ENCODE measurements around the gene LONRF3.
A peak's percentile ranks its signal among the peaks of the same experiment; 100 is the strongest.

LONRF3 gene

DNA sequence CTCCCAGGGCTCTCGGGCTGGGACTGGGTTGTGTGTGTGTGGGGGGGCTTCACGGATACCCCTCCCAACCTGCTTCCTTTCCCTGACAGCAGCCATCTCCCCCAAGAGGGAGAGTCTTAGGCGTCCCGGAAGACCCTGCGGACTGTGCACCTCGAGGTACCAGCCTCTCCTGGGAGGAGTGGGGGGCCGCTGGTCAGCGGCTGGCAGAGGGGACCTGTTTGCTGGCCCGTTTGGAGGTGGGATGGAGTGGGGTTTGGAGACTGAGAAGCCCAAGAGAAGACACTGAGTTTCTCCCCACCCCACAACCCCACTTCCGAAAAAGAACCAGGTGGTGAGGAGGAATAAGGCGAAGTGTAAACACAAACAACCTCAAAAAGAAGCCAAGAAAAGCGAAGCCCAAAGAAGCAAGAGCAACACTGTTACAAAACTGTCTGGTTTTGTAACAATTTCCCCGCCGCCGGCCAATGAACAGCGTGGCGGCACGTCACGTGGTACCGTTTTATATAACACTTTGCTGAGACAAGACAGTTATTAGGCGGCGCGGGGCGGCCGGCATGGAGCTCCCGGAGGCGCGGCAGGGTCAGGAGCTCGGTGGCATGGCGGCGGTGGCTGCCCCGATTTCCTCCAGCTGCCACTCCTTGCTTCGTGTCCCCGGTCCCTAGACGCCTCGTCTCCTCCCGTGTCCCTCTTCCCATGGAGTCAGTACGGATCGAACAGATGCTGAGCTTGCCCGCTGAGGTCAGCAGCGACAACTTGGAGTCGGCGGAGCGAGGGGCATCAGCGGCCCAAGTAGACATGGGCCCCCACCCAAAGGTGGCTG lies at the start of gene LONRF3:
LONRF3 (plus strand) TSS at position 531 of the 820 bp plus-strand sequence; CDS start at position 694, 163 bp downstream.
- DNase-seq (ENCODE audit: low read depth, low spot score): peak; percentile 32

DNA sequence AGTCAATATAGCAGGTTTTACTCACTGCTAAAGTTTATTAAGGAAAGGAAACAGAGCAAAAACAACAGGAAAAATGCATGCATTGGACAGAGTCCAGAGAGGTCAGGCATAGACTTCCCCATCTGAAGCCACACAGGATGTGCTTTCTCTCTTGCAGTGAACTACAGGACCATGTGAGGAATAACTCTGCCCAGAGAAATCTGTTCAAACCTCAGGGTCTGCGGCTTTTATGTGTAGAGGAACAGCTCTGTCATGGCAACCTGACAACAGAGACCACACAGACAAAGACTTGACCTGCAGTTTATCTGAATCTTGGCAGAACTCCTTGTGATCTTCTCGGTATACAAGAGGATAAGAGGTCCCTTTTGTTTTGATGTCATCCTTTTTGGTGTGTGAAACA lies 46.3 kb upstream of the LONRF3 start:
- peak; percentile 4 for DNase-seq (ENCODE audit: low read depth, low spot score)

DNA sequence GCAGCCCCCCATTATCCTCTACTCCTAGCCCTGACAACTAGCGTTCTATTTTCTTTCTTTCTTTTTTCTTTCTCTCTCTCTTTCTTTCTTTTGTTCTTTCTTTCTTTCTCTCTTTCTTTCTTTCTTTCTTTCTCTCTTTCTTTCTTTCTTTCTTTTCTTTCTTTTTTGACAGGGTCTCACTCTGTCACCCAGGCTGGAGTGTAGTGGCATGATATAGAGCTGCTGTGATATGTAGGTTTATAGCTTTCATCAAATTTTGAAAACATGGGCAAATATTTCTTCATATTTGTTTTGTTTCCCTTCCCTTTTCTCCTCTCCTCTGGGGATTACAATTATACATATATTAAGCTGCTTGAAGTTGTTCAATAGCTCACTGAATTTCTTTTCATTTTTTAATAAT lies 39.1 kb upstream of the LONRF3 start:
- DNase-seq (ENCODE audit: low read depth, low spot score): no peak

DNA sequence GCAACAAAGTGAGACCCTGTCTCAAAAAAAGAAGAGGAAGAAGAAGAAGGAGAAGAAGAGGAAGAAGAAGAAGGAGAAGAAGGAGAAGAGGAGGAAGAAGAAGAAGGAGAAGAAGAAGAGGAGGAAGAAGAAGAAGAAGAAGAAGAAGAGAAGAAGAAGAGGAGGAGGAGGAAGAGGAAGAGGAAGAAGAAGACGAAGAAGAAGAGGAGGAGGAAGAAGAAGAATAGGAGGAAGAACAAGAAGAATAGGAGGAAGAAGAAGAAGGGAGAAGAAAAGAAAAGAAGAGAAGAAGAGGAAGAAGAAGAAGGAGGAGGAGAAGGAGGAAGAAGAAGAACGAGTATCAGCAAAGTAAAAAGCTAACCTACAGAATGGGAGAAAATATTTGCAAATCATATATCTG lies 33.3 kb upstream of the LONRF3 start:
- no peak for DNase-seq (ENCODE audit: low read depth, low spot score)

DNA sequence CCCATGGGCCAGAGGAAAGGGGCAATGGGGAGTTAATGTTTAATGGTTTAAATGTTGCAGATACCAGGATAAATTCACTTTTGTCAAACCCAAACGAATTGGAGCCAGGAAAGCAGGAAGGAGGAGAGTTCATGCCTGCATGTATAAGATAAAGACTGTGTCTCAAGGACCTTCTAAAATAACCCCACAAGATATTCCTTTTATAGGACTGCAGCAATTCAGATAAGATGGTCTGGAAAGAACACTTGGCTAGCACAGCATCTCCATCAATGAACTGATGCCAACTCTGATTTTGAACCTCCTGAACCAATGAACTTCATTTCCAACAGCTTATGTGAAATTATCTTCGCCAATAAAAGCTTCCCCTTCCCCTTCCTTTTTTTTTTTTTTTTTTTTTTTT lies 31.3 kb upstream of the LONRF3 start:
- DNase-seq (ENCODE audit: low read depth, low spot score): no peak

DNA sequence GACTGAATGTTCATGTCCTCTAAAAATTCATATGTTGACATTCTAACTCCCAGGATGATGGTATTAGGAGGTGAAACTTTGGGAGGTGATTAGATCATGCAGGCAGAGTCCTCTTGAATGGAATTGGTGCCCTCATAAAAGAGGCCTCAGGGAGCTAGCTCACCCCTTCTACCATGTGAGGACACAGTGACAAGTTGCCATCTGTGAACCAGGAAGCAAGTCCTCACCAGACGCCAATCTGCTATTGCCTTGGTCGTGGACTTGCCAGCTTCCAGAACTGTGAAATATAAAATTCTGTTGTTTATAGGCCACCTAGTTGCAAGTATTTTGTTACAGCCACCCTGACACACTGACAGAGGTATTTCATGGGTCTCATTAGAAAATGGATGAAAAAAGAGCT lies 28.5 kb upstream of the LONRF3 start:
- DNase-seq (ENCODE audit: low read depth, low spot score): no peak

DNA sequence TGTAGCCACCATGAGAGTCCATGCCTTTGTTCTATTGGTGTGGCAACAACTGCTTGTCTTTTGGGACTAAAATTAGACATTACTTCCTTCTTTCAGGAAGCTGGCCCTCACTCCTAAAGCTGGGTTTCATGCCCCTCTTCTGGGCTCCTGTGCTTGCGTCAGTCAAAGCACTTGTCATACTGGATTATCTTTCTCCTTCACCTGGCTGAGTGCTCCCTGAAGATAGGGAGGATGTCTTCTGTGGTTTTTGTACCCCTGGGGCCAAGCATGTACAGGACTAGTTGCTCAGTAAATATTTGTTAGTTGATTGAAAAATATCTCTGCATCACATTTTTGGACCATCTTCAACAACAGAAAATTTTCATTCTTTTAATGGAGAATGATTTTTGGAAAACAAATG lies 26.1 kb upstream of the LONRF3 start:
- DNase-seq (ENCODE audit: low read depth, low spot score): no peak

DNA sequence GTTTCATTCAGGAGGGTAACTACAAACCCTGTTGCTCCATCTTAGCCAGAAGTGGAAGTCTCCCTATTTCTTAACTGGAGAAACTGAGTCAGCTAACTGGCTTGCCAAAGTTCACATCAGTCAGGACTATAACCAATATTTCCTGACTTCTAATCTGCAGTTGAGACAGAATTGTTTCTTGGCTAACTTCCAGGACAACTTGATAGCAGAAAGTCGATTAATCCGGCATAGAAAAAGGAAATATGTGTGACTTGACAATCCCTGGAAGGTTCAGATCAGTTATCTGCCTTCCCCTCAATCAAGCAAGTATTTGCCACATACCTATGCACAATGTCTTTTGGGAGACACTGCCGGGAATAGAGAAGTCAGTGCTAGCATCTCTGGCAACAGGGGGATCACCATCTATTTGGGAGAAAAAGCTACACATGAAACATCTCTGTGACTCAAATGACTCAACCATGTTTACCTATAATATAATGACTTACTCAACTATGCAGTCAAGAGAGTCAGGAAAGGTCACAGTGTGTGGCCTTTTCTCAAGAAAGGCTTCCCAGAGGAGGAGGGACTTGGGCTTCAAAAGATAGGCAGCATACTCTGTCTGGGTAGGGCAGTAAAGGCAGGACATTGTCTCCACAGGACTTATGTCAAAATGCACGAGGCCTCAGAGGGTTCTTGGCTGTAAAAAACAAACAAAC lies 12.4 kb upstream of the LONRF3 start:
- DNase-seq (ENCODE audit: low read depth, low spot score): no peak

DNA sequence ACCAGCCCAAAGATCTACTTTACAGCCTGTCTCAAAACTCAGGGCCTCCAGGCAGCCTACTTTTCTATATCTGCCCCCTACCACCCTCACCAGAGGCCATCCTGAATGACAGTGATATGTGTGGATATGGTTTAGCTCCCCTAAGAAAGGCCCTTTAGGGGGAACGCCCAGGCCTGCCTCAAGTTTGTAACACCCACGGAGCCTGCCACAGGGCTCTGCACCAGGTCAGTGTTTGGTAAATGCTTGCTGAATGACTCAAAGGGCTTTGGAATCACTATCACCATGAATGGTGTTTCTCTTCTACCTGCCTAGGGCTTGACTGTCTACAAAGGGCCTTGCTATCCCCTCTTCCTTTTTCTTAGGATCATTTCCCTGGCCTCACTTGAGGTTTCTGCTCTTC lies 11.3 kb upstream of the LONRF3 start:
- DNase-seq (ENCODE audit: low read depth, low spot score): no peak

DNA sequence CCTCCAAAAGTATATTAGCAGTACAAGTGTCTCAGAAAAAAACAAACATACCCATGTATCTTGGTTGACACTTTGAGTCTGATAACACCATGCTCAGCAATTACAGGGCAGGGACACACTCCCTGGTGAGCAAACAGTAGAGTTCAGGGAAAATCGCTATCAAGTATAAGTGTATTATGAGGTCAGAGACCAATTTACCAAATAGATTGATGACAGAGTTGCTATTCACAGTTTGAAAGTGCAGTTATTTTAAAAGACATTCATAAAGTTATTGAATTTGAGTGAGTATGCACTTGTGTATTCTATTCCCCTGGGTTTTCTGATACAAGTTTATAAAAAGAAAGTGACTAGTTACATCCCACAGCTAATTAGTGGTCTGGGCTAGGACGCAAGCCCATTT lies 10.2 kb upstream of the LONRF3 start:
- no peak for DNase-seq (ENCODE audit: low read depth, low spot score)

DNA sequence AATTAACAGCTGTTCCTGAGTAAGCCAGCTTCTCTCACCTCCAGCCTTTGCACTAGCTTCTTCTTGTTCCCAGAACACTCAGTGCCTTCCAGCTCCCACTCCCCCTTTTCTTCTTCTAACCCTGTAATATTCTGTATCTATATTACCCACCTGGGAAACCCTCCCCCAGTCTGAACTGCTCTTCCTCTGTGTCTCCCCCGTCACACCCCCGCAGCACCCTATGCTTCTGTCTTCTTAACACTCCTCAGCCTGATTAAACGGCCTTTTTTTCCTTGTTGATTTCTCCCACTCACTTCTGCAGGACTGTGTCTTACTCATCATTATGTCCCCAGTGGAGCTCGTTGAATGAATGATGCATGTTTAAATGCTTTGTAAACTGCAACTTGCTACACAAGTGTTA lies 9.0 kb upstream of the LONRF3 start:
- DNase-seq (ENCODE audit: low read depth, low spot score): no peak

DNA sequence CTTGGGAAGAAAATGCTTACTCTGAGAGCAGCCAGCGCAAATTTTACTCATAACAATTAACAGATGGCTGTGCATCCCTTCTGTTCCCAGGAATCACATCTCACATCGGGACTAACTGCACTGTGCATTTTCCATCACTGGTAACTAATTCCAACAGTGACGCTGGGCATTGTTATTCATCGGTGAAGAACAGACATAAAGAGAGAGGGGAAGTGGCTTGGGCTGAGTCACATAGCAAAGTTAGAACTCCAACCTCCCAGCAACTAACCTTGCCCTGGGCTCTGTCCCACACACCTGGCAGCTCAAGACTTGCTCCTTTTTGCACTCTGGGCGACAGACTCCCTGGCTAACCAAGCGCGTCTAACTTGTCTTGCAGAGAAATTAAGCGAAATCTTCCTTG lies 6.4 kb upstream of the LONRF3 start:
- no peak for DNase-seq (ENCODE audit: low read depth, low spot score)

DNA sequence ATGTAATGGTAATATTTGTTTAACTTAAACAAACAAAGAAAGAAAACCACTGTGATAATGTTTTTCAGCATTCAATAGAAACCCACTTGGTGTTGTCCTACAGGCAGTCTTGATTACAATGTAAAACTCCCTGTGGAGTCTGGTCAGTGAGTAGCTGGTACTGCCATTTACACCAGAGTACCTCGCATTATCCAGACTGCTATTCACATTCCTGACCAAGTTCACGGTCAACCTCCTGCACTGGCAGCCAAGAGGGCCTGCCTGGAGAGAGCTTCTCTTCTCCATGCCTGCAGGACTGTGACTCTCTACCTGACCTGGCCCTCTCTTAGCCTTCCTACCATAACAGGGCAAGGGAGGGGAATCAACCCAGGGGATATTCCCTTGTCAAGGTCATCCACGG lies 2.9 kb upstream of the LONRF3 start:
- DNase-seq (ENCODE audit: low read depth, low spot score): peak; percentile 10

DNA sequence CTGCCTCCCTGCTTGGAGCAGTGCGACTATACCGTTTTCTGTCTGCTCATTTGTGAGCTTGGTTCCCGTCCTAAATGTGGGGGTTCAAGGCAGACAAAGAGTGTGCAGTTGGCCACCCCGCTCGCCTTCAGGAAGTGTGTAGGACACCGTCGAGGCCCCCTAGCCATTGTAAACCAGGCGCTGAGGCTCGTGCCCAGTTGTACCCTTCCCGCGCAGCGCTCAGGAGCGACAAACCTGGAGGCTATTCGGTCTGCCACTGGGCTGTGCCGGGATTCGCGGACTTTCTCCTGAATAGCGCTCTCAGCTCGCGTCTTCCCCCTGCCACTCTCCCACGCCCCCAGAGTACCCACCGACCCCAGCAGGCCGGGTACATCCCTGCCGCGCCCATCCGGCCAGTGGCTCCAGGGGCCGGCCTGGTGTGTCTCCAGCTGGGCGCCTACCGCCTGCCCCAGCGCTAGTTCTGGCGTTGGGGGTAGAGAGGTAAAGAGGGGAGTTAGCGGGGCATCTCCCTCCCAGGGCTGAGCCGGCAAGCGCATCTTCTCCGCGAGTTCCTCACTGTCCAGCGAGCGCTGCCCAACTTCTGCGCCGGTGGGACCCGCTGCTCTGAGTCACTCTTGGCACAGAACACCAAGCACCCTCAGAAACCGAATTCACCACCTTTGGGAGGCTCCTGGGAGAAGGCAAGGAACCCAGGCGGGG lies 880 bp upstream of the LONRF3 start:
- no peak for DNase-seq (ENCODE audit: low read depth, low spot score)

DNA sequence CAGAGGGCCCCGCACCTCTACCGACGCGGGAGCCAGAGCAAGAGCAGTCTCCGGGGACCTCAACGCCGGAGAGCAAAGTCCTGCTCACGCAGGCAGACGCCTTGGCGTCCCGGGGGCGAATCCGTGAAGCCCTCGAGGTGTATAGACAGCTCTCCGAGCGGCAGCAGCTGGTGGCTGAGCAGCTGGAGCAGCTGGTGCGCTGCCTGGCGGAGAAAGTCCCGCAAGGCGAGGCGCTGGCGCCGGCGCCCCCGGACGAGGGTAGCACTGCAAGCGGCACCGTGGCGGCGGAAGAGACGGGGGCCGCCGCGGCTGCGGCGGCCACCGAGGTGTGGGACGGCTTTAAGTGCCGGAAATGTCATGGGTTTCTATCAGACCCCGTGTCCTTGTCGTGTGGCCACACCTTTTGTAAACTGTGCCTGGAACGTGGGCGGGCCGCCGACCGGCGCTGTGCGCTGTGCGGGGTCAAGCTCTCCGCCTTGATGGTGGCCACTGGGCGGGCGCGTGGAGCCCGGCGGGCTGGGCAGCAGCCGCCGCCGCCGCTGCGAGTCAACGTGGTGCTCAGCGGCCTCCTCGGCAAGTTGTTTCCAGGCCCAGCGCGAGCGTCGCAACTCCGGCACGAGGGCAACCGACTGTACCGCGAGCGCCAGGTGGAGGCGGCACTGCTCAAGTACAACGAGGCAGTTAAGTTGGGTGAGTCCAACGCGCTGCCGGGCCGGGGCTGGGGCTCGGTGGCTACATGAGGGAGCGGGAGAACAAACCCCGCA lies 672 bp downstream of the LONRF3 start:
- DNase-seq (ENCODE audit: low read depth, low spot score): peak; percentile 31

DNA sequence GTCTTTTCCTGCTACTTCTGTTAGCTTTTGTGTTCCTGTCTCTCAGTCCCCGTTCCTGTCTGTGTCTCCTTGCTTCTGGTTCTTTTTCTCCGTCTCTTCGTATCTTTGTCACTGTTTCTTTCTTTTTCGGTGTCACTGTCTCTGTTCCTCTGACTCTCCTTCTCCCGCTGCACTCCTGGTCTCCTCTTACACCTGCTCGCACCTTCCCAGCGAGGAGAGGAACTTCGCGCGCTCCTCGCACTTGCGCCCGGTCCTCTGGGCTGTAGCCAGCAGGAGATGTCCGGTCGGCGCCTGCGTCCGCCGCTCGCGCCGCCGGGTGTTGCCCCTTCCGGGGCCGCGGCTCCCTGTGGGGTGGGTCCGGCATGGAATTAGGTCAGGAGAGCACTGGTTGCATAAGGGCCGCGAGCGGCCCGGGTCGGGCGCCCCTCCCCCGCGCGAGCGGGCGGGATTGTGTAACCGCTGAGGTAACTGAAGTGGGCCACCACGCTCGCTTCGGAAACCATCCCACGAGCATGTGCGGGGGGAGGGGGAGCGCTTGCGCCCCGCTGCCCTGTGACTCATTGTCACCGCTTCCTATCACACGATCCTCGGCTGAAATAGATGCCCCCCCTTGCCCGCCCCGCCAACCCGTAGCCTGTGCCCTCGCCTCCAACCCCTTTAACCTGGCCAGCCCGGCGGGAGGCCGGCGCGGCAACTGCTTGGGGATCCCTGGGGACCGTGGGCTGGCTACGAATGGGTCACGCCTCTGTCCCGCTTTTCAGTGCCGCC lies 1.6 kb downstream of the LONRF3 start:
- DNase-seq (ENCODE audit: low read depth, low spot score): peak; percentile 34

DNA sequence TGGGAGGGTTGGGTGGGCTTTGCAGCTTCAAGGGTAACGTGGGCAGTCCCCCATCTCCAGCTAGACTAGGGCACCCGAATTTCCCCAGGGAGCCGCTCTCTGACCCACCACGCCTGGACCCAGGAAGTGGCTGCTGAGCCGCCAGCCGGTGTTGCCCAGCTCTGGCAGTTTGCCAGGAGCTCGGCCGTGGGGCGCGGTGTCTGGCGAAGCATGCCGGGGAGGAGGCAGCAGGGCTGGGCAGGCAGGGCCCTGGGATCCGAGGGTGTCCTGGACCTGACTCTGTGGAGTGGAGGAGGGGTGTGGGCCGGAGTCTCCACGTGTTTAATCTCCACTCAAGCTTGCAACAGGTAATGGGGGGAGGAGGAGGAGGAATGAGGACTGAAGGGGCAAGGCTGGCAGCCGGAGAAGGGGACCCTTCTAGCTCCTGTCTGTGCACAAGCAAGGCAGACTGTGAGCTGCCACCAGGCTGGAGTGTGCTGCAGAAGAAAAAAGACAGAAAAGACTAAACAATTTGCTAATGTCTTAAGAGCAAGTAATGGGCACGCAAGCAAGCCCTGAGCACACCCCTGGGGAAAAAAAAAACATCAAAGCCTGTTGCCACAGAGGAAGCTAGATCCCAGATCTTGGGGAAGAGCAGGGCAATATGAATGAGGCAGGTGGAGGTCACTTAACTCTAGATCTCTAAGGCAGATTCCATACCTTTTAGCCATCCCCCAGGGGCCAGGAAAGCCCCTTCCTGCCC lies 2.4 kb downstream of the LONRF3 start:
- peak; percentile 30 for DNase-seq (ENCODE audit: low read depth, low spot score)

DNA sequence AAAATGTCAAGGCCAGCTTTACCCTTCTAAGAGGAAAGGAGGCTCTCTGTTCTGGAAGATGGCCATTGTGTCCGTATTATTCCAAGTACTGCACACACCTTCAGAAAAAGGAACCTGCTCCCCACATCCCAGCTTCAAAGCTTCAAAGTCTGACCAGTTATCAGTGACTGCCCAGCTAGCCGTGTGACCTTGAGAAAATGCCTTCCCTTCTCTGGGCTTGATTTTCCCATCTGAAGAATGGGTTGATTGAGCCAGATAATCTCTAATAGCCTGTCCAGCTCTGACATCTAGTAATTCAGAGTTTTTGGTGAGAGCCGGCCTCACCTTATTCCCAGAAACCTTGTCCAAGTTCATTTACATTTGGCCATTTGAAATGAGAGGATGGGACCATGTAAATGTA lies 3.0 kb downstream of the LONRF3 start:
- no peak for DNase-seq (ENCODE audit: low read depth, low spot score)

DNA sequence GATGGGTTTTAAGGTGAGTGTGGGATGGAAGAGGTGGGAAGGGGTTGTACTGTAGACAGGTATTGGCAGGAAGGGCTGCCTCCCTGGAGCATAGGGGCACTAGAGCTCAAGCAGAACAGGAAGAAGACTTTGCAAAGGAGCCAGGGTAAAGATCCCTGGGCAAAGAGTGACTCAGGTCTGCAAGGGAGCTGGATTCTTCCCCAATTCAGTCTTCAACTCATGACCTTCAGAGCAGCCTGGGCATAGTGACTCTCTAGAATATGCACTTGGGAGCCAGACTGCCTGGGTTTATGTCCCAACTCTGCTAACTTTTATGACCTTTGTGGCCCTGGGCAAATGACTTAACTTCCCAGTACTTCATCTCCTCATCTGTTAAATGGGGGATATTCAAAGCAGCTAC lies 4.0 kb downstream of the LONRF3 start:
- no peak for DNase-seq (ENCODE audit: low read depth, low spot score)

DNA sequence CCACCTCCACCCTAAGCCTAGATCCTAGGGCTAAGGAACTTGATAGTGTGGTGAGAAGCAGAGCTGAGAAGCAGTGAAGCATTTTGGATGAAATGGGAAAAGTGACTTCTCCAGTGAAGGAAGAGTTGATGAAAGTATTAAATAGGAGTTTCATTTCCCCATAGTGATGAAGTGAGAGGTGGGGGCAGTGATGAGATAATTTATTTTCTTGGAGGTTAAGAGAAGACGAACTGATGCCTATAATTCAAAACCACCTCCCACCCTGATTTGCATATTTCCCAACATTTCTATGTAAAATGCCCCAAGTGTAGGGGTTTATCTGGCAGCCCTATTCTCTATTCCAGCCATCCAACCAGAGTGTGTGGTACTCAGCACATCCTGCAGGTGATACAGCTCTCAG lies 6.3 kb downstream of the LONRF3 start:
- DNase-seq (ENCODE audit: low read depth, low spot score): no peak

Data from astrocyte of the hippocampus (primary cell).